GM18951 (cell line): Measurements from ENCODE around the gene GRP.

Experiments
- POLR2A ChIP-seq: IDR thresholded peaks from 4 replicates; pipeline ENCODE4 v1.6.1; 2011; ENCODE audit warnings: mild to moderate bottlenecking; ENCODE audit not compliant: insufficient read length, insufficient read depth; ENCODE audit errors: extremely low read depth
- in situ Hi-C: fragments of 300-500 bp; cut with MboI; formaldehyde crosslinking; loops from one replicate; pipeline ENCODE4 v1.12.0; 2022; ENCODE audit warnings: low sequenced_read_pairs, mixed read lengths, inconsistent platforms; ENCODE audit not compliant: unreplicated experiment

The GRP gene

DNA sequence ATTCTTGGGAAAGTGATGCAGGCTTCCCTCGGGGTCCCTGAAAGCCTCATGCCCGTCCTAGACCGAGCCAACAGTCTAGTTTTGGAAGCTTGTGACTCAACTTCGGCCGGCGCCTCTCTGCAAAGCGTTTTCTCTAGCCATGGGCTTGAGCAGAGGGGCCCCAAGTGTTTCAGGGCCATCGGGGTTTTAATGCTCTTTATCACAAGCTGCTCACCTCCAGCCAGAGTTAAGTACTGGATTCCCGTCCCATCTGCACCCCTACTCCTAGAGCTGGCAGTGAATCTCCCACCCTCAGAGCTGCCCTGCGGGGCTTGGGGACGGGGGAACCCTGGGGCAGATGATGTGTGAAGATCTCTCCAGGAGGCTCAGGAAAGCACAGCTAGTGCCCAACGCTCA, 46.0 kb downstream of the GRP start:
- in situ Hi-C loops = no loop called here
- no peak for TF ChIP-seq POLR2A

DNA sequence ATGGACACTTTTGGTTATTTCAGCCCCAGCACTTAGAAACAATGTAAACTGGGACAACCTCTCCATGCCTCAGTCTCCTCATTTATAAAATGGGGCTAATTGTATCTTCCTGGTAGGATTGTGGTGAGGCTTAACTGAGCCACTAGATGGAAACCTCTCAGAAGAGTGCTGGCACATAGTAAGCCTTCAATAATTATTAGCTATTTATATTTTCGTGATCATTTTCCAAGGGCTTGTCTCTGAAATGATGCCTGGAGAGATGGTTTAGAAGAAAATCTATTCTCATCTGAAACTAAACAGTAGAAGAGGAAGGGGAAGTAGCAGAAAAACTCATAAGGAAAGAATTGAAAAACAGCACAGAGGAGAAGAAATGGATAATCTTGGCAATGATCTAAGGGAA, 46.5 kb downstream of the GRP start:
- in situ Hi-C loops = no loop called here
- TF ChIP-seq POLR2A = no peak

DNA sequence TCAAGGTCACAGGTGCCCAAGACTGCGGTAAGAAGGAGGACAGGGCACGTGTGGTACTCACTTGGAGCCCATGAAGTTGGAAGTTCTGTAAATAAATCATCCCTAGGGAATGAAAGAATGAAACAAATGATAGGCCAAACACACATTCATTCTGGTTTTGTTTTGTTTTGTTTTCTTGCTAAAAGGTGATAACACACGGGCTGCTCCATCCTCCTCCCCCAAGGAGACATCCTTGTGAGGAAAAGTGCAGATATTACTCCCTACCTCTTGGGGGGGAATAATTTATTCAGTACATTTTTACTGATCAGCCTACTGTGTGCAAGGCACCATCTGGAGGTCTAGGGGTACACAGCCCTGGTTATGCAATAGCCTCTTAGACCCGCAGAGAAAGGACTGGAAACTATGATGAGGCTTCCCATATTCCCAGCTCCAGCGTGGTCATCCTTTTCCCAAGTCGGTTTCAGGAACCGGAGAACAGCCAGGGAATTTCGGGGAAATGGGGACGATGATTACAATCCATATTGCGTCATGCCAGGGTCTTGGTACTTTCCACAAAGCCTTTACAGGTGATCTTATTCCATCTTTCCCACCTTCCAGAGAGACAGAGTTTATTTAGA, 47.0 kb downstream of the GRP start:
- TF ChIP-seq POLR2A = no peak
- in situ Hi-C loops = no loop called here

DNA sequence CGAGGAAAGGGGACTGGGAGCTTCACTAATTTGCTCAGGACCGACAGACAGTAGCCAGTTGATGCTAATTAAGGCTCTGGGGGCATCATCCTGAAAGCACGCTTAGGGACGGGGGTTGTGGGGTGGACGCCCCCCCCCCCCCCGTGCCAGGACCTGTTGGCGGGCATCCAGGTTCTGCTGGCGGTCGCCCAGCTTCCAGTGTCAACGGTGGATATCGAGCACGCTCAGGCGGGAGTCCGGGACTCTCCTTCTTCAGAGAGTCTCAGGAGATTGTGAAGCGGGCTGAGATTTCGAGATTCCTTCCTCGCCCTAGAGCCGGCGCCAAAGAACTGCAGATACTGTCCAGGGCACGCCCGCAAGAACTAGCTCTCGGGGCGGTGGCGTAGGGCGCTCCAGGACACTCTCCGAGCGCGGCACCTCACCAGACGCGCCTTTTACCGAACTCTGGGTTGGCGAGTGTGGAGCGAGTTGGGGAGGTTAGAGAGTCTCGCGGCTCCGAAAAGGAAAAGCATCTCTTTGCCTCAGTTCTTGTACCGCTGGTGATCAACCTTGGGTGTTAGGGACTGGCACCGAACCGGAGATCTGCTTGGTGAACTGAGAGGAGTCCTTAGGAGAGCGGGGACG, 47.7 kb downstream of the GRP start:
- in situ Hi-C loops = no loop called here
- no peak for TF ChIP-seq POLR2A

DNA sequence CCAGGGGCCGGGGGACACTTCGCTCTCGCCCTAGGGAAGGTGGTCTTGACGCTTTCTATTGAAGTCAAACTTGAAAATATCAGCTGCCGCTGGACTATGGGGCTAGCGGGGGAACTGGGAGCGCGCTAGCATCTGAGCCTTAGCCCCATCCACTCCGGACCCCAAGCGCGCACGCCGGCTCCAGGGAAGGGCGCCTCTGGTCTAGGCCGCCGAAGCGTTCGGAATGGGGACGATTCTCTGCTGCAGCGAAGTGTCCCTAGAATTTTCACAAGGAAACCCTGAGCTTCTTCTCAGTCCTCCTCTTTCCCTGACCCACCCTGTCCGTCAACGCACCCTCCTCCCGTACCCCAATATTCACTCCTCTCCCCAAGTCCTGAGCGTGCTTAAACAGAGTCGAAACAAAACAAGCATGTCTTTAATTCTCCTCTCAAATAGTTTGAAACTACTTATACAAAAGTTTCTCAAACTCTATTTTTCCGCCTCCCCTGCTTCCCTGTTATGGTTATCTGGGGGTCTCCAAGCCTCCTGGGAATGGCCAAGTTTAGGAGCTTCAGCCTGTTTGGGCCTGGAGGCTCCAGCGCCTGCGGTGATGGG, 48.3 kb downstream of the GRP start:
- in situ Hi-C loops = no loop called here
- TF ChIP-seq POLR2A = no peak

DNA sequence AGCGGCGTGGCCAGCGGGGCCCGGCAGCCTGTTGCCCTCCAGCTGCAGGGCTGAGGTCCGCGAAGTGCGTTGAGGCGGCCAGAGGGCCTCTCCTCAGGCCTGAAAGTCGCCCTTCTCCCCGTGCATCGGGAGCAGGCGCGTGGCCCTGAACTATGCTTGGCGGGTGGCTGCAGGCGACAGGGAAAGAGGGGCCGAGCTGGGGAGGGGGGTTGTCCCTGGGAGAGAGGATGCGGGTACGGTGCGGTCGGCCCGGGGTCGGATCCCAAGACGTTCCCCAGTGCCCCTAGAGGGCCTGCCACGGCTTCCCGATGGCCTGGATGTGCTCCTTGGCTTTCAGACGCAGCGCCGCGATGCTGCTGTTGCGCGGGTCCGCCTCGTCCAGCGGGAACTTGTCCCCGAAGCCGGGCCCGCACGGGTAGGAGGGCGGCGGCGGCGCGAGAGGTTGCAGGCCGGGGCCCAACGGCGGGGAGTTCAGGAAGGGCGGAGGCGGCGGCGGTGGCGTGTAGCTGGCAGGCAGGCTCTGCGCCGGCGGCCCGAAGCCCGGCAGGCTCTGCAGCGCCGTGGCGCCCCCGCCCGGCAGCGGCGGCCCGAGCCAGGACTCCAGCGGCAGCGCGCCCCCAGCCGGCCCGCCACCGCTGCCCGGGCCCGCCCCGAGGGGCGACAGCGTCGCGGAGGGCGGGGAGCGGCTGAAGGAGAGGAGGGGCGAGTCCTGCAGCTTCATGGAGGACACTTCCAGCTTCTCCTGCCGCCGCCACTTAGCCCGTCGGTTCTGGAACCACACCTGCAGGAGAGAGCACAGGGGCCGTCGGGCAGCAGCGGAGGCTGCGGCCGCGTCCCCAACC, 49.0 kb downstream of the GRP start:
- in situ Hi-C loops = no loop called here
- TF ChIP-seq POLR2A = no peak

DNA sequence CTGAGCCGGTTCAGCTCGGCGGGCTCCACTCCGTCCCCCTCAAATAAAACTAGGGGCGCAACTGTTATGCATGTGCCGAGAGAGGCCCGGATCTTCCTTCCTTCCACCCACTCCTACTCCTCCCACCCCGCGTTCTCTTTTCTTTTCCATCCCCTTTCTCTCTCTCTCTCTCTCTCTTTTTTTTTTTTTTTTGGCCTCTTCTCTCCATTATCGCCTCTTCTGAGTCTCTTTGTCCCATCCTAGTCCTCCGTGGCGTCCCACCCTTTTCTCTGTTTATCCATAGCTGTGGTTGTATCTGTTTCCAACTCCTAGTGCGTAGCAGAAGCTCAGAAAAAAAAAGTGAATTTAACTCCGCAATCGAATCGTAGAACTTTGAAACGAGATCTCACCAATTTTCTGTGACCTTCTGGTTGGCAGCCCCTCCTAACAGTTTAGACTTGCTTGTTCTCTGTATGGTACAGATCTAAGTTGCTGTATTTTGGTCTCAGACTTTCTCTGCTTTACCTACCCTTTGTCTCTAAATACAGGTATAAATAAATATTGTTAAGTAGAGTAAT, 49.7 kb downstream of the GRP start:
- in situ Hi-C loops = no loop called here
- TF ChIP-seq POLR2A = no peak

DNA sequence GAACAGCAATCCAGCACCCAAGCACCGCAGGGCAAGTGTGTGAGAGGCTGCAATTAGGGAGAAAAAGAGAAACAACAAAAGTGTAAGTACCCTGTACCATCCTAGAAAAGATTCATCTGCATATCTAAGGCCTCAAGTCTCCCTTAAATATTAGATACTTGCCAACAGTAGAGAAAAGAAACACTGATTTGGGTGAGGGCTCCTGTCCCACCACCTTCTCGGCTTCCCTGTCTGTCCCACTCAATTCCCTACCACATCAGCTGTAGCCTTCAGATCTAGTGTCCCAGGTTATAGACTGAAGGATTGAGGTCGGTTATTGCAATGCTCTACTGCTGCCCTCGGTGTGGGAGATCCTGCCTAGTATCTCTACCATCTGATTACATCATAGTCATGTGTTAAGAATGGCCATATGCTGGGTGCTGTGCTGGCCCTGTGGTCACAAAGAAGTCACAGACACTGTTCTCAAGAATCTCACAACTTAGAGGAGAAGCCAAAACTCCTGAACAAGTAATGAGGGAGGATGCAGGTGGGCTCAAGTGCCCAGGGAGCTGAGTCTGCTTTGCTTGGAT, 50.8 kb downstream of the GRP start:
- in situ Hi-C loops = no loop called here
- TF ChIP-seq POLR2A = no peak

DNA sequence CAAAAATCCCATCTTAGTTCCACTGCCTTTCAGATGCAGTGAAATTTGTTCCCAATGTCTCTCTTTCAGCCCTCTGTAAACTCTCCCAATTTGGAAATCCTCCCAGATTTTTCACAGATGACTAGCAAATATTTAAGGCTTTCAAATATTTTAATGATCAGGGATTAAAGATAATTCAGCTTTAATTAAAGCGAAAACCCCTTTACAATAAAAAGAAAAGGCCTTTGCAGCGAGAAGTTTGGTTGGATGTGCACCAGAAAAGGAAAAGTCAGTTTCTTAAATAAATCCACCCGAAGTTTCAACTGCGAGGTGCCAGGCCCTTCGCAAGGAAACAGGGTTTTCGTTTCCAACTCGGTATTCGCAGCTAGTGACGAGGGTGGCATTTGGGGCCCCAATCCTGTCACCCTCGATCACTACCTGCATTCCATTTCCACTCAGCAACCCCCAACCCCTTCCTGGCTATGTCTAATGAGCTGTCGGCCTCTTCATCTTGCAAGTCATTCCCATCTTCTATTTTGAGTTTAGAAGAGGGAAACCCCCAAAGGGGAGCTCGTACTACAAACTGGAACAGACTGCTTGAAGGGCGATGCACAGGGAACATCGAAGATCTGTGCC, 51.8 kb downstream of the GRP start:
- in situ Hi-C loops = no loop called here
- no peak for TF ChIP-seq POLR2A

DNA sequence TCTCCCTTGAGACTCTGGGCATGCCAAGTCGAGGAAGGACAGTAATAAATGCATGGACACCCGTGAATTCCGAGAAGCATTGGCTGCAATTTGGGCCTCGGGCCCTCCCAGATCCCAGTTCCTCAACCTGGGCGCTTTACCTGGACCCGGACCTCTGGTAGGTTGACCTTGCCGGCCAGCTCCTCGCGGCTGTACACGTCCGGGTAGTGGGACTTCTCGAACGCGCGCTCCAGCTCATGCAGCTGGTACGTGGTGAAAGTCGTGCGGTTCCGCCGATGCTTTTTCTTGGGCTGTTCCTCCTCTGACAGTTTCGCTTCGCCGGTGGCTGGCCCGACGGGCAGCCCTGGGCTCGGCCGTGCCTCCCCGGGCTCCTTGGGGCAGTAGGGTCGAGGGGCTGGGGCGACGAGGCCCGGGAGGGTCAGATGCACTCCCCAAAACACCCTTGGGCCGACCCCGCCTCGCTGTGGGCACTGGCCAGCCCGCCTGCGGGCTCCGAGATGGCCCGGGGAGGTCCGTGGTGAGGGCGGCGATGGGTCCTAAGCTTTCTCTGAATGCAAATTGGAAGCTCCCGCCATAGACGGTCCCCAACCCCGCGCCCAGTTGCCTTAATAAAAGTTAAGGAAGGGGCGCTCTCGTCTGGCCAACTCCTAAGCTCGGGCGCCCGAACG, 52.4 kb downstream of the GRP start:
- TF ChIP-seq POLR2A = no peak
- in situ Hi-C loops = no loop called here

DNA sequence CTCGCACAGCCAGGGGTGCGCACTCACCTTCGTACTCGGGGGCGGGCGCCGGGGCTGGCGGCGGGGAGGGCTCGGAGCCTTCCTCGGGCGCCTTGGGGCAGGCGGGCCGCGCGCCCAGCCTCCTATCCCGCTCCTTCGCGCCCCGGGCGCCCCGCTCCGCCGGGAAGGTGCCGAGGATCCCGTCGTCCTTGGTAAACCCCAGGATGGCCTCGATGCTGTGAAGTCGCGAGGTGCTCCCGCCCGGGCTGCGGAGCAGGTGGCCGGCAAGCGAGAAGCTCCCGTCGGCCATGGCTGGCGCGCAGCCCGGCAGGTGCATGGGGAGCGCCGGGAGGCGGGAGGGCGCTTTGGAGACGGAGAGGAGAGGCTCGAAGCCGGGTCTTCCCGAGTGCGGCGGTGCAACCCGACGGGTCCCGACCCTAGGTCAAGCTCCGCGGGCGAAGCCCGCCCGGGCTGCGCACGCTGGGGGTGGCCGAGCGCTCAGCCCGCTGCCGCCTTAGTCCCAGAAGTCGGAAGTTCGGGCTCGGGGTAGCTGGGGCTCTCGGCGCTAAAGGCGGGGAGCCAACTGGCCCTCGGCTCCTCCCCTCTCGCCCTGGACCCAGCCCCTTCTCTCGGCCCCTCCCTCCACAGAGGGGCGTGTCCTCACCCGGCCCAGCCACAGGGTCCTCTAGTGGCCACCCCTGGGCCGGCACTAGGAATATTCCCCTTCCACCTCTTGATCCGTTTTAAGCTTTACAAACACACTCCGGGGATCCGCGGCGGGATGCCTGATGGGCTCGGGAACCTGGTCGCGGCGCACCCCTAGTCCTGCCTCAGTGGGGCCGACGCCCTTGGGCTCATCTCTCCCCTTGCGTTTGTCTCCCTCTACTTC, 53.2 kb downstream of the GRP start, which contains the start of gene RAX:
RAX (minus strand) TSS at position 564 of the 868 bp plus-strand sequence; CDS start at position 316, 248 bp downstream.
- in situ Hi-C loops = no loop called here
- no peak for TF ChIP-seq POLR2A
